IPS-NIHi7 (cell line): ENCODE measurements around the gene GLIS2.
A peak's percentile ranks its signal among the peaks of the same experiment; 100 is the strongest.

Experiments used
- DNase-seq: peaks from one replicate; pipeline ENCODE4 v3.0.0; 2012; ENCODE audit warnings: mixed read lengths; ENCODE audit errors: extremely low spot score

The GLIS2 gene

DNA sequence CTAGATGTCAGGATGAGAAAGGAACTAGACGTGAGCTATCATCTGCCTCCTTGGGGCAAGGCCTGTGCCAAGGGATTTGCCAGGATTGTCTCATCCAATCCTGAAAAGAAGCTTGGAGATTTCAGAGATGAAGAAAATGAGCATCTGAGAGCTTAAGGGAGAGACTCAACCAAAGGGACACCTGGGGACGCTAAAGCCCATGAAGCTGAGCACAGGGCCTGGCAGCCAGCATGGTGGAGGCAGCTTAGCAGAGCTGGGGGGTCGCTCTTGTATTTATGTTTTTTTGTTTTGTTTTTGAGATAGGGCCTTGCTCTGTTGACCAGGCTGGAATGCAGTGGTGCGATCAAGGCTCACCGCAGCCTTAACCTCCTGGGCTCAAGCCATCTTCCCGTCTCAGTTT is 18.4 kb upstream of the GLIS2 start:
- DNase-seq = no peak

DNA sequence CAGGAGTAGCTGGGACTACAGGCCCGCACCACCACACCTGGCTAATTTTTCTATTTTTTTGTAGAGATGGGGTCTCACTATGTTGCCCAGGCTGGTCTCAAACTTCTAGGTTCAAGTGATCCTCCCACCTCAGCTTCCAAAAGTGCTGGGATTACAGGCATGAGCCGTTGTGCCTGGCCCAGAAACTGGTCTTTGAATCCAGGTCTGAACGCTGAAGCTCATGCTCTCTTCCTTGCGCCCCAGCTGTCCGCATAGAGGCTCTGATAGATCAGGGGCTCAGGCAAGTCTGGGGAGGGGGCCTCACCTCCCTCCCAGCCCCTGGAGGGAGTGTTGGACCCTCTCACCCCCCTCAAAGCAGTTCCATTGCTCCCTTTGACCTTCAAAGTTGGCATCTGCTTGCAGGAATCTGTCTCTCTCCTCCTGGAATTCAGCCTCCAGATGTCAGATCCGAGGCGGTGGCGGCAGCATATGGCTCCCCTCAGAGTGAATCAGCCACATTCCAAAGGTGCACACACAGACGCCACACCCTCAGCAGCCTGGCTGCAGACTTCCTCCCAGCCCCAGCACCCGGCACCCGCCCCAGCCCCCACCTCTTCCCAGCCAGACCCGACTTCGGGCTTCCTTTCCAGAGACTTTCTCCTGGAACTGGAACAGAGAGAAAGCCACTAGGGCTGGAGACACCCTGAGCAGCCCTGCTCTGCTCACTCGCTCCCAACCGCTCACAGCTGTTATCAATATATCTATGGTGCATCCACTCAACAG is 16.9 kb upstream of the GLIS2 start:
- DNase-seq = peak; percentile 77

- DNase-seq = no peak
Measured at GRCh38 chr16:4301177-4301576, 14.7 kb upstream of the GLIS2 start.

- no peak for DNase-seq
Measured at GRCh38 chr16:4301968-4302367, 13.9 kb upstream of the GLIS2 start.

- DNase-seq = no peak
Measured at GRCh38 chr16:4303973-4304372, 11.9 kb upstream of the GLIS2 start.

DNA sequence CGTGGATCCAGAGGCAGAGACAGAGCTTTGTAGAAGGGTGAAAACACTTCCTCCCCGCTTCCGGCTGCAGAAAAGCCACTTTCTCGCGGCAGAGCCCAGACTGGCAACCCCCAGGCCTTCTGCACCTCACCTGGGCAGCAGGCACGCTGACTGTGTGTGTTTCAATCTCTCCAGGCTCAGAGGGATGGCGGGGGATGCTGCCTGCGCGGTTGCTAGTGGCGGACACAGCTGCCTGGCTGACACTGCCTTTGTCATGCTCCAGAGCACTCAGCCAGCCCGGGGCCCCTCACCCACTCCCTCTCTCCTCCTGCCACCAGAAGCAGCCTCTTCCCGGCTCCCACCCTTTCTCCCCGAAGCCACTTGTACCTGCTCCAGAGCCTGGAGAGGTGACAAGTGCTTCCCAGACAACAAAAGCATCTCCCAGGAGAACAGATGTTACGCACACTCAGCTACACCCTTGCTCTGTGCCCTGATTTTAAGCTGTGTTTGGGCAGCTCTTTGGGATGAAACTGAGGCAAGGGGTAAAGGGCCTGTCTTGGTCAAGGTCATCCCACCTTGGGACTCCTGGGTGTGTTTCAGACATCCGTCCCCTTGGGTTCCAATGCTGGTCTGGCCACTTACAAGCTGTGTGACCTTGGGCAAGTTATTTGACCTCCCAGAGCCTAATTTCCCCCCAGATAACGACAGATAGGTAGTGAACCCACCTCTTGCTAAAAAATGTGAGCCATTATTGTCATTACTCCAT is 9.2 kb upstream of the GLIS2 start:
- DNase-seq = no peak

DNA sequence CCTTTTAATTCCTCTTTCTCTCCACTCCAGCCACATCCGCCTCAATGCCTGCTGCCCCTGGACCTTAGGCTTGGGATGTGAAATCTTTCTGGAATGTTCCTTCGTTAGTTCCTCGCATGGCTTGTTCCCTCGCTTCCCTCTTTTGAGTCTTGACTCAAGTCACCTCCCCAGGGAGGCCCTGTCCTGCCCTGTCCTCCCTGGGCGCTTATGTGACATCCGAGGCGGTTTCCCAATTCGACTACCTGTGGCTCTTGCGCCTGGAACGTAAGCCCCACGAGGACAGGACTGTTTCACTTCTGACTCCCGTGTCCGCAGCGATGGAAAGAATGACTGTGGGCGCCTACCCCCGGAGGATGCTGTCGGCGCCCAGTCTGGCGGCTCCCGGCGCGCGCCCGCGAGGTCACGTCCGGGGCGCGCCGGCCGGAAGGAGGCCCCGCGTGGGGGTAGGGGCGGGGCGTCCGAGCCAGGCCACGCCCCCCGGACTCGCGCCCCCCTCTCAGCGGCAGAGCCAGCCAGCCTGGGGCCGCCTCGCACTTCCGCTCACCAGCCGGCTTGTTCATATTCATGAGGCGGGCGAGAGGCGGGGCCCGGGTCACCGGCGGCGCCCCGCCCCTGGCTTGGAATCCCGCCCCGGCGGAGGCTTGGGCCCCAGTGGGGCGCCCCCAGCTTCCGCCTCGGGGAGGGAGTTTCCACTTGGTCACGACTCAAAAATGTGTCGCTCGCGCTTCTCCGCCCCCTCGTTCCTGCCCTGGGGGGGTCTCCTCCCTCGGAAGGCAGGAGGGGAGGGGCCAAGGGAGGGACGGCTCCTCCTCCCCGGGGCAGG is 8.4 kb upstream of the GLIS2 start:
- DNase-seq = peak; percentile 94

DNA sequence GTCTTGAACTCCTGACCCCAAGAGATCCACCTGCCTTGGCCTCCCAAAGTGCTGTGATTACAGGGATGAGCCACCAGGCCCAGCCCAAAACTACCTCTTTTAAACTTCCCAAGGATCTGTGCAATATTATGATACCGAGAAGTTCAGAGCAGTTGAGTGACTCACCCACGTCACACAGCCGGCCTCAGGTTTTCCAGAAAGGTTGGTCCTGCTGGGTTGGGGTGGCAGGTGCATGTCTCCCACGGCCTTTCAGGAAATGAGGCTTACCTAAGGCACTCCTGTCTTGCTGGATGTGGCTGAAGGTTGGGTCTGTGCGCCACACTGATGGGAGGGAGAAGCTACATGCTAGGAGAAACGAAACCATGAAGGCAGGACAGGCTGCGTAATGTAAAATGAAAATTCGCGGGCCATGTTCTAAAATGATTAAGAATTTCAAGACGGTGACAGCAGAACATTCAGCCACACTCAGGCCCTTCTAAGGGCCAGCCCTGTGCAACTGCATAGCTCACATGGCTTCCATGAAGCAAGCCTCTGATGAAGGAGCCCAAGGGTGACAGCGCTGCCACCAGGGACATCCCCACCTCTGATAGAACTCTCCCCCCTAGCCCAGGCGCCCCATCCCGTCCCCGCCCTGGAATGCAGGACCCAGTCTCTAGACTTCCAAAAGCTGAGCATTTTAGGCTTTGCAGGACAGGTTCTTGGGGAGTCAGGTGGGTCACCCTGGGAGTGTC is 6.6 kb upstream of the GLIS2 start:
- DNase-seq = no peak

GRCh38 chr16:4309833-4310266 is 6.0 kb upstream of the GLIS2 start:
- DNase-seq = peak; percentile 76

GRCh38 chr16:4313563-4314531 is 2.0 kb upstream of the GLIS2 start:
- DNase-seq = peak; percentile 78

DNA sequence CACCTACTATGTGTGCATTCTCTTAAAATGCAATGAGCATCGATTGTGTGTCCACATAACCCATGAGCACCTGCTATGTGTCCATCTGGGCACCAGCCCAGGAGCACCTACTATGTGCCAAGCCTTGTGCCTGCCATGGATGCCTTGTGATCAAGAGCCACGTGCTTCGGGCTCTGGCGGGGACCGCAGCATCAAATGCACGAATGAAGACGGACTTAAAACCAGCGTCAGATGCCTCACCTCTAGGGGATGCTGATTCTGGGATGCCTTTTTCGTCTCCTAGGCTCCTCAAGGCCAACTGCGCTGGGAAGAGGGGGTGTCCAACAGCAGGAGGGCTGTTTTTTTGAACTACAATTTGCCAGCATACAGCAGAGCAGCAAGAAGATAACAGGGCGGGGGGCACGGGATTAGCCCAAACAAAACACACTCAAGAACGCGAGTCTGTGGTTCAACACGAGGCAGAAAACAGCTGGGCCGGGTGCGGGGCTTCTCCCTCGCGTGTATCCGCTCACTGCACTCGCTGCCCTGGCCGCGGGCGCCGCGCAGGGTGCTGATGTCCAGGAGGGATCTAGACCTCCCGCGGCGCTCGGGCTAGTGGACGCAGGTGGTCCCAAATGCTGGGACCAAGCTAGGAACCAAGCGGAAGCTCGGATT is 1.2 kb upstream of the GLIS2 start:
- DNase-seq = no peak

- no peak for DNase-seq
Measured at GRCh38 chr16:4316108-4316863, 419 bp downstream of the GLIS2 start.

- no peak for DNase-seq
Measured at GRCh38 chr16:4316864-4317531, 1.1 kb downstream of the GLIS2 start.

- no peak for DNase-seq
Measured at GRCh38 chr16:4317532-4318450, 1.9 kb downstream of the GLIS2 start.

DNA sequence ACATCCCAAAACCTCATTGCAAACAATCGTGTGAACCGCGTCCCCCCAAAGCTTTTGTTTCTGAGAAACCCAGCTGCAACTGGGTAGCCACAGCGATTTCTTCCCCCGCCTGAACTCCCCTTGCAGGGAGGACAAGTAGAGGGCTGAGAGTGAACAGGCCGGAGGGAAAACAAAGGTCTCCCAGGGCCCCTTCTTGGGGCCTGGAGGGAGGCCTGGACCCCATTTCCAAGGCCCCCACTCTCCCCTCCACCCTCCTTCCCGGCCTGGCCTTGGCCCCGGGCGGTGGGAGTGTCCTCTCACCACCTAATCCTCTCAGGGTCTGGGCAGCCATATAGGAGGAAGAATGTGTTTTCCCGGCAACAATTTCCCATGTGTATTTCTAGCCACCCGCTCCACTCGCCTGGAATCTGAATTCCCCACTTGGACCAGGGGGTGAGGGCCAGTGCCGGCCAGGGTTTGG is 2.6 kb downstream of the GLIS2 start:
- no peak for DNase-seq

- DNase-seq = no peak
Measured at GRCh38 chr16:4318967-4319366, 3.1 kb downstream of the GLIS2 start.
